ENCODE results near the gene ZNF837.

Gene ZNF837

DNA sequence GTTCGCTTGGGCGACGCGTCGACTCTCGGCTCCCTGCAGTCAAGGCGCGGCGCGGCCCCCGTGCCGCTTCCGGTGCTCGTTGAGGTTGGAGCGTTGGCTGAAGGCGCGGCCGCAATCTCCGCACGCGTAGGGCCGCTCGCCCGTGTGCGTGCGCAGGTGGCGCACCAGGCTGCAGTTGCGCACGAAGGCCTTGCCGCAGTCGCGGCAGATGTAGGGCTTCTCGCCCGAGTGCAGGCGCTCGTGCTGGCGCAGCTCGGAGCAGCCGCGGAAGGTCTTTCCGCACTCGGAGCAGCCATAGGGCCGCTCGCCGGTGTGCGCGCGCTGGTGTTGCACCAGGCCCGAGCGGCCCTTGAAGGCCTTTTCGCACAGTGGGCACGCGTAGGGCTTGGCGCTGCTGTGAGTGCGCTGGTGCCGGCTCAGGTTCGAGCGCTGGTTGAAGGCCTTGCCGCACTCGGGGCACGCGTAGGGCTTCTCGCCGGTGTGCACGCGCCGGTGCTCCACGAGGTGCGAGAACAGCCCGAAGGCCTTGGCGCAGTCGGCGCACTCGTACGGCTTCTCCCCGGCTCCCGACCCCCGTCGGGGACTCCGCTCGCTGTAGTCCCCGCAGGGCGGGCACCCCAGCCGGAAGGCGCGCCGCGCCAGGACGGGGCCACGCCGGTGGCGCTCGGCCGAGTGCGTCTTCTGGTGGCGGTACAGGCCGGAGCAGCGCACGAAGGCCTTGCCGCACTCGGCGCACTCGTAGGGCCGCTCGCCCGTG is 13.0 kb downstream of the ZNF837 start:
- no peak for DNase-seq

DNA sequence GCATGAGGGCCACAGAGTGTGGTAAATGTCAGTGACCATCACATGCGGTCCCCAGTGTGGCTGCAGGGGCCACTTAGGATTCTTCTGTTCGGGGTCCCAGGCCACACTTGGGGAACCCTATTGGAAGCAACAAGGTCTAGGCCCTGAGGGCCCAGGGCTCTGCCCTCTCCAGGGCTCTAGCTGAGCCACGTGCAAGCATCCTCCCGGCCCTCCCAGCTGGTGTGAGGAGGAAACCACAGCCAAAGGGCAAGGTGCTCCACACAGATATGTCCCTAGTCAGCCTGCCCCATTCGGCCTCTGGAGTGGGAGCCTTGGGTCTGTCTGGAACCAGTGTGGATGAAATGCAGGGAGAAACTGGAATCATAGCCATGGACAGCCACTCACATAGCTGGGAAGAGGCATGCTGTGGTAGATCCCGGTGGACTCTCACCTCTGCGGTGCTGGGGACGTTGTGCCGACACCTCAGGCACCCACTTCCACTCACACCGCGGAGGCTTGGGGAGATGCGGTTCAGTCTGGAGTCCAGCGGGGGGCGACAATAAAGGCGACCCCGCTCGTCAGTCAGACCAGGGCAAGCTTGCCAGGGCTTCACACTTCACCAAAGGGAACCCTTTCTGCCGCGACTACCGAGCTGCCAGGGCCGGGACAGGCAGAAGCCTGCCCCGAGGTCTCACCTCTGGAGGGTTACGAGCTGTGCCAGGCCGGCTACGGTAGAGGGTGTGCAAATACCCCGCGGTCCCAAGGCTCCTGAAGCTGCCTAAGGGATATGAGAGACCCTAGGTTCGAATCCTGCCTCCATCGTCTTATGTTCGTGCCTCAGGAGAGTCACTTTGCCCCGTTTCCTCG is 14.0 kb downstream of the ZNF837 start:
- DNase-seq = no peak

GRCh38 chr19:58364146-58364545 is 16.7 kb downstream of the ZNF837 start:
- DNase-seq = no peak

DNA sequence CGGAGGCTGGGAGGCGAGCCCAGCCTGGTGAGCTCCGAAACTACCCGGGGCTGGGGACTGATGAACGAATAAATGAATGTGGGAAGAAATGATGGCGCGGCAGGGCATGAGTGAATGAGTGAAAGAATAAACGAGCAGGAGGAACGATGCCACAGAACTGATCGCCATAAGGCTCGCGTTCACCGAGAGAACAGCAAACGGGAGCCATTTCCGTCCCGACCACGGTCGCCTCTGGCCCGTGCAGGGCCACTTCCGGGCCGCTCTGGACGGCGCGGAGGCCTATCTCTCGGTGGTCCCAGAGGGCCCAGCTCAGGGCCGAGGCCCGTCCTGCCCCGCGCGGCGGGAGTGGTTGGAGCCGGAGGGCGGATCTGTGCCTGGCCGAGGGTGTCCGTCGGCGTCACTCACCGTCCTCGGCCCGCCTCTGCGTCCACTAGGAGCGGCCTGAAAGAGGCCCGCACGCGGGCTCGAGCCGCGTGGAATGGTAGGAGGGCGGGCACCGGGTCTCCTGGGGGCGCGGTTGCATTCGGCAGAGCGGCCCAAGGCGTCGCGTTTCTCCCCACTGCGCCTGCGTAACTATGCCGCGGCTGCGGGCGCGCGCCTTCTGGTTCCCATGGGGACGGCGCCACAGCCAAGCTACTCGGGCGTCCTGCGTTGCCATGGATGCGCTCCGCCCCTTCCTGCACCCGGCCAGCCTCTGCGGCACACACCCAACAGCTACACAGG is 18.4 kb downstream of the ZNF837 start, which contains the start of gene ZNF497:
Gene ZNF497 (minus strand): TSS at position 480 of the 723 bp plus-strand sequence. CDS start 5,116 bp downstream, outside the sequence.
- DNase-seq = peak; percentile 95 to 97

DNA sequence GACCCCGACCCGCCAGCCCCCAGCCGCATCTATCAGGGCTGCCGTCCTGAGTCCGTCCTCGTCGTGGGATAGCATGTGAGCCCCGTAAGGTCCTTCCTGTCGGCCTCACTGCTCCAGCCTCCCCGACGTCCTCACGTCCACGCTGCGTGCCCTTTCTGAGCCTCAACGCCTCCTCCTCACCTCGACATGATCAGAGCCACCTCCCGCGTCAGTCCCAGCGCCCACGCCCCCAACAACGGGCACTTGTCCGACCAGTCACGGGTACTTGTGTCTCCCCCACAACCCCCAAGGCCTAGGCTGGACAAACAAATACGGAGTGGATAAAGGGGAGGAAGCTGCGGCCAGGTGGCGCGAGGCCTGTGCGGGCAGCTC is 18.9 kb downstream of the ZNF837 start:
- DNase-seq = peak; percentile 54 to 75

- no peak for DNase-seq
Measured at GRCh38 chr19:58357481-58358145, 23.2 kb downstream of the ZNF837 start.

DNA sequence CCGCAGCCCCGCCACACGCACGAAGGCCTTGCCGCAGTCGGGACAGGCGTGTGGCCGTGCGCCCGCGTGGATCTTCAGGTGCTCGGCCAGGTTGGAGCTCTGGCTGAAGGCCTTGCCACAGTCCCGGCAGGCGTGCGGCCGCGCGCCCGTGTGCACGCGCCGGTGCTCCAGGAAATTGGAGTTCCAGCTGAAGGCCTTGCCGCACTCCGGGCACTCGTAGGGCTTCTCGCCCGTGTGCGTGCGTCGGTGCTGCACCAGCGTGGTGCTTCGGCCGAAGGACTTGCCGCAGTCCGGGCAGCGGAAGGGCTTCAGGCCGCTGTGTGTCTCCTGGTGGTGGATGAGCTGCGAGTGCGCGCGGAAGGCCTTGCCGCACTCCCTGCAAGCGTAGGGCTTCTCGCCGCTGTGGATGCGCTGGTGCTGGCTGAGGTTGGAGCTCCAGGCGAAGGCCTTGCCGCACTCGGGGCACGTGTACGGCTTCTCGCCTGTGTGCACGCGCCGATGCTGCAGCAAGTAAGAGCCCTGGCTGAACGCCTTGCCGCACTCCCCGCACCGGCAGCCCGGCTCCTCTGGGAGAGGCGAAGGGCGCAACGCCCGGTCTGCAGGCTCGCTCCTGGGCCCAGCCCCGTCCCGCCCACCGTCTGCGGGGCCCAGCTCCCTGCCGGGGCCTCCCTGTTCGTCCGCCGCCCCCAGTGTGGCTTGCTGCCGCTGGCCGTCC is 23.9 kb downstream of the ZNF837 start:
- no peak for DNase-seq

DNA sequence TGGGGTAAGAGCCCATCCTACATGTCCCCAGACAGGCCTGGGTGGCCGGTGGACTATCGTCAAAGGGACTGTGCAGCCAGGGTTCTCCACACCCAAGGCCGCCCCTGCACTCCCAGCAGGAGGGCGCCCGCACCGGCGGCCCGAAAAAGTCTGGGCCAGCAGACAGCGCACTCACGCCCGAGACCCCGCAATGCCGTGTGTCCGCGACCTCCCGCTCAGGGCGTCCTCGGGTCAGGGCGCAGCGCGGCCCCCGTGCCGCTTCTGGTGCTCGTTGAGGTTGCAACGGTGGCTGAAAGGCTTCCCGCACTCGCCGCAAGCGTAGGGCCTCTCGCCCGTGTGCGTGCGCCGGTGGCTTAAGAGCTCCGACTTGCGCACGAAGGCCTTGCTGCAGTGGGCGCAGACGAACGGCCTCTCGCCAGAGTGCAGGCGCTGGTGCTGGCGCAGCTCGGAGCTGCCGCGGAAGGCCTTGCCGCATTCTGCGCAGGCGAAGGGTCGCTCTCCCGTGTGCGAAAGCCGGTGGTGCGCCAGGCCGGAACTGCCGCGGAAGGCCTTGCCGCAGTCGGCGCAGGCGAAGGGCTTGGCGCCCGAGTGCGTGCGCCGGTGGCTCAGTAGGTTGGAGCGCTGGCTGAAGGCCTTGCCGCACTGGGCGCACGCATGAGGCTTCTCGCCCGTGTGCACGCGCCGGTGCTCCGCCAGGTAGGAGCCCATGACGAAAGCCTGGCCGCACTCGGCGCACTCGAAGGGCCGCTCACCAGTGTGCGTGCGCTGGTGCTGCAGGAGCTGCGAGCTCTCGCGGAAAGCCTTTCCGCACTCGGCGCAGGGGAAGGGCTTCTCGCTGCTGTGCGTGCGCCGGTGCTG is 24.7 kb downstream of the ZNF837 start:
- DNase-seq = no peak

DNA sequence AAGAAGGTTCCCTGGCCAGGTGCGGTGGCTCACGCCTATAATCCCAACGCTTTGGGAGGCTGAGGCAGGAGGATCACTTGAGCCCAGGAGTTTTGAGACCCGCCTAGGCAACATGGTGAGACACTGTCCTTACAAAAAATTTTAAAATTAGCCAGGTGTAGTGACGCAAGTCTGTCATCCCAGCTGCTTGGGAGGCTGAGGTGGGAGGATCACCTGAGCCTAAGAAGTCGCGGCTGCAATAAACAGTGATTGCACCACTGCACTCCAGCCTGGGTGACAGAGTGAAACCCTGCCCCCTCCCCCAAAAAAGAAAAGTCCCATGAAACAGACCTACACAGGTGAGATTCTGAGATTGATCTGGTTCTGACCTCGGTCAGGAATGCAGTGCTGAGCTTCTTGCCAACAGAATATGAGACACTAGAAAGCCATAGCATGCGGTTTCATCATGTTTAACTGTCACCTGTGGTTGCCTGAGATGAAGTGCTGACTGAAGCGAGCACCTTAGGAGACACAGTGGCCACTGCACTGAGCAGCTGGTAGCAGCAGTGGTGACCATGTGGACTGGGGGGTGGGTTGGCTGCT is 25.5 kb downstream of the ZNF837 start:
- no peak for DNase-seq

DNA sequence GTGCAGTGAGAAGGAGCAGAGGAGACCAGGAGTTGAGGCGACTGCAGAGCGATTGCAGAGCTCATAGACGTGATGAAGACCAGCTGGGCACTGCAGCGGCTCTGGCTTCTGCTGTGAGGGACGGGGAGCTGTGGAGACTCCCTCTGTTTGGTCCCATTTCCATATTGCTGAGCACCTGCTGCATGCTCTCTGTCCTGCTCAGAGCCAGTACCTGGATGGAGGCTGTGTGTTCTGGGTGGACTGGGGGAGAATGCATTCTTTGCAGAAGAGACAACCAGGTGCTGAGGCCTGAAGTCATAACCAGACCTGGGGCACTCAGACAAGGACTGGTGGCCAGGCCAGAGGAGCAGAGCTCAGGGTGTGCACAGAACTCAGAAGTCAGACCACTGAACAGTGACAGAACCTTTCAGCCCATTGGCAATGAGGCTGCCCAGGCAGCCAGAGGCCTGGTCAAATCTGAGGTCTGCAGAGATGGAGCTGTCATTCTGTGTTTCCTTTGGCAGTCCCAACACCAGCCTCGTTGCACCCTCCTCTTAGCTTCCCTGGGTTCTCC is 26.3 kb downstream of the ZNF837 start:
- DNase-seq = no peak

DNA sequence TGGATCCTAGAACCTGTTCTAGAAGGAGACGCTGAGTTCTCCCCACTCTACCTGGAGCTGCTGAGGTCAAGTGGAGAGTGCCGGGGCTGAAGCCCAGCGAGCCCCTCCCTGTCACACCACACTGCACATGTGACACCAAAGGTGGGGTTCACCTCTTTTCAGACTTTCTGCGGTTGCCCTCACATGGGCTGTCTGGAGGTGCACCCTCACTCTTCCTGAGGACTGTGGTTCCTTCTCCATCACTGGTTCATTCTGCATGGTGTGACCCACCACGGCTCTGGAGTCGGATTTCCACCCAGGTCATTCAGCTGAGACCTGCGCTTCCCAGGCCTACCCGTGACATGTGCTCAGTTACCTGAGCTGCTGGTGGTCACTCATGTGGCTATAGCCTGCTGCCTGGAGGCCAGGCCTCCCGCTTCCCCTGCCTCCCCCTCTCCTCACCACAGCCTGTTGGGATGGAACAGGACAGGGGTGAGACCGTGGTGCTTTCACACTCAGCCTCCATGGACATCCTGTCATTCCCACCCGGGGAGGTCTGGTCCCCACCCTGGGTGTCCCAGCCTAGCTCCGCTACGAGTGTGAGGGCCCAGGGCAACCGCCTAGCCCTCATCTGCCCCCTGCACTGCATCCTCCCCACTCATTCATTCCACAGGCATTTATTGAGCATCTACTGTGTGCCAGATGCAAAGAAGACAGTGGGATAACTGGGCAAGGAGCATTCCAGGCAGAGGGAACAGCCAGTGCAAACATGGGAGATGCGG is 26.9 kb downstream of the ZNF837 start:
- no peak for DNase-seq

- no peak for DNase-seq
Measured at GRCh38 chr19:58352760-58353671, 27.8 kb downstream of the ZNF837 start, which contains the start of gene A1BG. TSS of gene A1BG (minus strand) at chr19:58353492. CDS start at chr19:58353437, 55 bp downstream.

DNA sequence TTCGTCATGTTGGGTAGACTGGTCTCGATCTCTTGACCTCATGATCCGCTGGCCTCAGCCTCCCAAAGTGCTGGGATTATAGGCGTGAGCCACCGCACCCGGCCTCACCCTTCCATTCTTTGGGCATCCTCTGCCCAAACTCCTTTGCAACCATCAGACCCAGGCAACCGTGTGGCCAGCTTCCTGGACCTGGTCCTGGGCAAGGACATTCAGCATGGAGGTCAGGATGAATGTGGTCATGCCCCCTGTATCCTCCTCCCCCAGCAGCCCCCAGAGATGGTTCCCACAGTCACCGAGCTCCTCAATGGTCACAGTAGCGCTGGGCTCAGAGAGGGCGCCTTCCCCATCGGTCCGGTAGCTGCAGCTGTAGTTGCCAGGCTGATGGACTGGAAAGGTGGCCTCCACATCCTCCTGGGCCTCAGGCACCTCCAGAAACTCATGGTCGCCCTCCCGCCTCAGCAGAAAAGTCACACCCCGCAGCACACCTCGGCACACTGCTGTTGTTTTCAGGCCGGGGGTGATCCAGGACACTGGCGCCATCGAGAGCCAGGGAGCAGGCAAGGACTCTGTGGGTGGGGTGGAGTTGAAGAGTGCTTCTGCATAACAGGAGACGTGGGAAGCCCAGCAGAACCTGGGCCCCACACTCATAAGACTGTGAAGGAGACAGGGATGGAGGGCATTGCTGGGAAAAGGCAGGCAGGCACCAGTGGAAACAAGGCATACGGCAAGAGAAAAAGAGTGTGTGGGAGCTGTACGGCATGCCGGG is 28.7 kb downstream of the ZNF837 start:
- no peak for DNase-seq

DNA sequence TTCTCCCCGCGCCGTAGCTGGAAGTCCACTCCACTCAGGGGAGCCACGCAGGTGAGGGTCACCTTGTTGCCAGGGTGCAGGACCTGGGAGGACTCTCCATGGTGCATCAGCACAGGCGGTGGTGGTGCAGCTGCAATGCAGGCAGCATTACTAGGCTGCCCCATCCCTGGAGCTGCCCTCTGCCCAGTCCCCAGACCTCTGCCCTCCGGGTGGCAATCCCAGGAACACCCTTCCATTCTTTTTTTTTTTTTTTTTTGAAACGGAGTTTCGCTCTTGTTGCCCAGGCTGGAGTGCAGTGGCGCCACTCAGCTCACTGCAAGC is 29.3 kb downstream of the ZNF837 start:
- no peak for DNase-seq

DNA sequence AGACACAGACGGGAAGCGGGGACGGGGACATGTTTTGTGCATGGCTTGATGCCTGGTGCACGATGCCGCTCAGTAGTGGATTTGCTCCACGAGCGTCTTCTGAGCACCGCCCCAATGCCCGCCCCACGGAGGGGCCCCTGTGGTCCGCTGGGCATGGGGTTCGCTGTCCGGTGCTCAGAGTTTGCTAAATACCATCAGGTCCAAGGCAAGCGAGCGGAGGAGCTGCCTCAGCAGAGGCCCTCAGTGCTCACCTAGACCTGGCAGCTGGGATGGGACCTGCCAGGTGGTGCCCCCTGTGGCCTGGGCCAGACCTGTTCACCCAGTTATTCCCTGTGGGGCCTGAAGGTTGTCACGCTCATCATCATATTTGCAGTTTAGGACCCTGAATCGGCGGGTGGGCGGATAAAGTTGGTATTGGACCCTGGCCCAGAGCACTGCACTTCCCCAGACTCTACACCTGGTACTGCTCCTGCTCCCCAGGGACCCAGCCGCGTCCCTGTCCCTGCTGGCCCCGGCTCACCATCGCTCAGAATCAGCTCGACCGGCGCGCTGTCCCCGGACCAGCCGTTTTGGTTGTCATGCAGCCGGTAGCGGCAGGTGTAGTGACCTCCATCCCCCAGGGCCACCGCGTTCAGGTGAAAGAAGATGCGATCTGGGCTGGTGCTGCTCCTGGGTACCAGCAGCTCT is 29.8 kb downstream of the ZNF837 start:
- DNase-seq = no peak

GRCh38 chr19:58350001-58350861 is 30.6 kb downstream of the ZNF837 start:
- no peak for DNase-seq

Data from SHP77 (cell line).